HG02943 (cell line): ENCODE data around the gene SMYD3.
"Not testable (repeated sequence)": the region's sequence is repeated elsewhere in the genome, so short reads cannot be mapped to it uniquely, and the experiment has no call there.

ENCODE experiments used
- ATAC-seq: cut with Tn5 transposase; IDR thresholded peaks from one replicate; pipeline ENCODE4 v1.9.1; 2021; ENCODE audit warnings: mild to moderate bottlenecking, low read depth, moderate library complexity; ENCODE audit not compliant: unreplicated experiment

The SMYD3 gene

GRCh38 chr1:245803666-245804037, 703.4 kb downstream of the SMYD3 start:
- ATAC-seq, result no peak

GRCh38 chr1:245802941-245803665, 704.0 kb downstream of the SMYD3 start:
- no peak for ATAC-seq

GRCh38 chr1:245800901-245801605, 706.0 kb downstream of the SMYD3 start:
- no peak for ATAC-seq

GRCh38 chr1:245798349-245798711, 708.7 kb downstream of the SMYD3 start:
- no peak for ATAC-seq

GRCh38 chr1:245797592-245798348, 709.3 kb downstream of the SMYD3 start:
- no peak for ATAC-seq

GRCh38 chr1:245791410-245792312, 715.4 kb downstream of the SMYD3 start:
- ATAC-seq, result no peak

GRCh38 chr1:245790441-245790840, 716.6 kb downstream of the SMYD3 start:
- no peak for ATAC-seq

GRCh38 chr1:245788886-245789285, 718.2 kb downstream of the SMYD3 start:
- no peak for ATAC-seq

- ATAC-seq, result no peak
Measured at GRCh38 chr1:245788269-245788668, 718.8 kb downstream of the SMYD3 start.

GRCh38 chr1:245786948-245787347, 720.1 kb downstream of the SMYD3 start:
- no peak for ATAC-seq

- no peak for ATAC-seq
Measured at GRCh38 chr1:245779797-245780755, 727.0 kb downstream of the SMYD3 start.

GRCh38 chr1:245777752-245778151, 729.3 kb downstream of the SMYD3 start:
- ATAC-seq, result no peak

GRCh38 chr1:245776694-245777332, 730.3 kb downstream of the SMYD3 start:
- no peak for ATAC-seq

- no peak for ATAC-seq
Measured at GRCh38 chr1:245776139-245776538, 730.9 kb downstream of the SMYD3 start.

- not testable (repeated sequence) for ATAC-seq
Measured at GRCh38 chr1:245774931-245775330, 732.1 kb downstream of the SMYD3 start.

GRCh38 chr1:245774196-245774595, 732.9 kb downstream of the SMYD3 start:
- ATAC-seq, result no peak

- no peak for ATAC-seq
Measured at GRCh38 chr1:245773344-245773743, 733.7 kb downstream of the SMYD3 start.

- ATAC-seq, result no peak
Measured at GRCh38 chr1:245772739-245773138, 734.3 kb downstream of the SMYD3 start.

GRCh38 chr1:245772325-245772724, 734.8 kb downstream of the SMYD3 start:
- no peak for ATAC-seq
